H9 (cell line): Measurements from ENCODE around the gene RCAN3. TPM values are rescaled to one million over a fixed set of nuclear protein-coding genes. Genes with fewer than 3 reads are reported as not detected.

Source experiments
- DNase-seq: peaks from one replicate; pipeline ENCODE4 v3.0.0-alpha.2; 2017
- H2AFZ ChIP-seq: one replicate; pipeline ENCODE4 v1.6.1; 2013; ENCODE audit warnings: mild to moderate bottlenecking, low read length, control low read depth, moderate library complexity
- H2AK5ac ChIP-seq: 2 replicates; pipeline ENCODE4 v1.6.1; 2013; ENCODE audit warnings: low read length, control low read depth, mixed read lengths; ENCODE audit not compliant: insufficient read length
- H2BK120ac ChIP-seq: one replicate; pipeline ENCODE4 v1.6.1; 2013; ENCODE audit warnings: low read depth, mild to moderate bottlenecking, low read length, control low read depth, inconsistent platforms; ENCODE audit not compliant: poor library complexity, severe bottlenecking
- H2BK12ac ChIP-seq: 2 replicates; pipeline ENCODE4 v1.6.1; 2013; ENCODE audit warnings: low read length, control low read depth, mixed read lengths, low read depth; ENCODE audit not compliant: insufficient read length
- H2BK15ac ChIP-seq: 2 replicates; pipeline ENCODE4 v1.6.1; 2013; ENCODE audit warnings: low read depth, low read length, control low read depth
- H2BK20ac ChIP-seq: one replicate; pipeline ENCODE4 v1.6.1; 2013; ENCODE audit warnings: low read depth, mild to moderate bottlenecking, low read length, control low read depth, inconsistent platforms; ENCODE audit not compliant: poor library complexity, severe bottlenecking
- H2BK5ac ChIP-seq: 2 replicates; pipeline ENCODE4 v1.6.1; 2013; ENCODE audit warnings: low read length, control low read depth, mixed read lengths; ENCODE audit not compliant: insufficient read length
- H3K14ac ChIP-seq: 2 replicates; pipeline ENCODE4 v1.6.1; 2013; ENCODE audit warnings: low read length, control low read depth; ENCODE audit not compliant: insufficient read depth
- H3K18ac ChIP-seq: 2 replicates; pipeline ENCODE4 v1.6.1; 2013; ENCODE audit warnings: low read depth, mild to moderate bottlenecking, mixed read lengths, low read length, control low read depth; ENCODE audit not compliant: insufficient read length
- H3K23ac ChIP-seq: 2 replicates; pipeline ENCODE4 v1.6.1; 2013; ENCODE audit warnings: low read length, control low read depth, mixed read lengths, low read depth; ENCODE audit not compliant: insufficient read length
- H3K23me2 ChIP-seq: 2 replicates; pipeline ENCODE4 v1.6.1; 2013; ENCODE audit warnings: low read depth, mild to moderate bottlenecking, mixed read lengths, low read length, control low read depth; ENCODE audit not compliant: insufficient read length, poor library complexity, severe bottlenecking
- H3K27ac ChIP-seq: 2 replicates; pipeline ENCODE4 v1.5.1; 2013; ENCODE audit warnings: low read length, control low read depth, mixed read lengths, low read depth; ENCODE audit not compliant: insufficient read length
- H3K27me3 ChIP-seq: 2 replicates; pipeline ENCODE4 v1.6.1; 2013; ENCODE audit warnings: low read length, control low read depth, inconsistent platforms; ENCODE audit not compliant: insufficient read depth
- H3K4ac ChIP-seq: 2 replicates; pipeline ENCODE4 v1.6.1; 2013; ENCODE audit warnings: low read depth, mild to moderate bottlenecking, control low read depth, inconsistent platforms, low read length, moderate library complexity
- H3K4me1 ChIP-seq: 2 replicates; pipeline ENCODE4 v1.6.1; 2013; ENCODE audit warnings: low read length, control low read depth, inconsistent platforms; ENCODE audit not compliant: insufficient read depth
- H3K4me2 ChIP-seq: 2 replicates; pipeline ENCODE4 v1.6.1; 2013; ENCODE audit warnings: low read length, control low read depth, mixed read lengths; ENCODE audit not compliant: insufficient read length, insufficient read depth
- H3K56ac ChIP-seq: 2 replicates; pipeline ENCODE4 v1.6.1; 2013; ENCODE audit warnings: low read depth, mild to moderate bottlenecking, mixed read lengths, low read length, control low read depth; ENCODE audit not compliant: insufficient read length
- H3K79me1 ChIP-seq: 2 replicates; pipeline ENCODE4 v1.6.1; 2013; ENCODE audit warnings: low read depth, mild to moderate bottlenecking, moderate library complexity, low read length, control low read depth, inconsistent platforms; ENCODE audit not compliant: insufficient read depth, poor library complexity, severe bottlenecking
- H3K79me2 ChIP-seq: 2 replicates; pipeline ENCODE4 v1.6.1; 2013; ENCODE audit warnings: low read length, control low read depth, inconsistent platforms; ENCODE audit not compliant: insufficient read depth
- H3K9ac ChIP-seq: 2 replicates; pipeline ENCODE4 v1.6.1; 2013; ENCODE audit warnings: low read length, control low read depth, mixed read lengths; ENCODE audit not compliant: insufficient read length; ENCODE audit errors: extremely low read depth
- H3K9me3 ChIP-seq: one replicate; pipeline ENCODE4 v1.6.1; 2013; ENCODE audit warnings: low read depth, low read length, inconsistent platforms; ENCODE audit not compliant: control insufficient read depth
- H3T11ph ChIP-seq: one replicate; pipeline ENCODE4 v1.6.1; 2013; ENCODE audit warnings: mild to moderate bottlenecking, low read length, control low read depth, inconsistent platforms
- H4K20me1 ChIP-seq: one replicate; pipeline ENCODE4 v1.6.1; 2013; ENCODE audit not compliant: control insufficient read depth, insufficient read length, insufficient read depth
- H4K5ac ChIP-seq: 2 replicates; pipeline ENCODE4 v1.6.1; 2013; ENCODE audit warnings: low read depth, mild to moderate bottlenecking, mixed read lengths, low read length, control low read depth; ENCODE audit not compliant: insufficient read length
- H4K8ac ChIP-seq: replicated peaks from 2 replicates; pipeline ENCODE4 v1.6.1; 2013; ENCODE audit warnings: low read length, control low read depth, mixed read lengths, low read depth; ENCODE audit not compliant: insufficient read length
- H4K91ac ChIP-seq: 2 replicates; pipeline ENCODE4 v1.6.1; 2013; ENCODE audit warnings: low read depth, mild to moderate bottlenecking, moderate library complexity, mixed read lengths, low read length, control low read depth; ENCODE audit not compliant: insufficient read length
- H3K27ac Mint-ChIP-seq, 3 experiments: 2 replicates in 2 of 3; 3 replicates in 1 of 3; pipeline ENCODE4 v1.8.0; 2020 to 2021; ENCODE audit warnings: mixed read lengths in 3 of 3, mild to moderate bottlenecking in 1 of 3, moderate library complexity in 1 of 3
- H3K27me3 Mint-ChIP-seq: 2 replicates; pipeline ENCODE4 v1.8.0; 2021; ENCODE audit warnings: low read depth, mild to moderate bottlenecking, moderate library complexity, mixed read lengths
- H3K36me3 Mint-ChIP-seq, 3 experiments: 2 replicates in 2 of 3; 3 replicates in 1 of 3; pipeline ENCODE4 v1.8.0; 2020 to 2021; ENCODE audit warnings: low read depth in 3 of 3, mixed read lengths in 3 of 3; ENCODE audit not compliant: insufficient read depth in 1 of 3
- H3K4me1 Mint-ChIP-seq, 2 experiments: 2 replicates each; pipeline ENCODE4 v1.8.0; 2020; ENCODE audit warnings: mixed read lengths in 2 of 2
- H3K4me3 Mint-ChIP-seq, 2 experiments: 2 replicates in 1 of 2; 3 replicates in 1 of 2; pipeline ENCODE4 v1.8.0; 2020 to 2021; ENCODE audit warnings: mild to moderate bottlenecking in 2 of 2, mixed read lengths in 2 of 2, moderate library complexity in 1 of 2
- H3K9me3 Mint-ChIP-seq, 2 experiments: 2 replicates in 1 of 2; 3 replicates in 1 of 2; pipeline ENCODE4 v1.8.0; 2020; ENCODE audit warnings: mild to moderate bottlenecking in 2 of 2, mixed read lengths in 2 of 2, moderate library complexity in 1 of 2
- WGBS: extraction: QIAGEN DNeasy Blood & Tissue Kit; methylation state at CpG from one replicate; pipeline ENCODE4 v1.1.7; 2013; ENCODE audit warnings: missing lambda C conversion rate, low lambda C conversion rate, mixed read lengths; ENCODE audit not compliant: insufficient read length; ENCODE audit errors: extremely low coverage; 5-methylcytosine and 5-hydroxymethylcytosine counted together
- total RNA-seq: library from RNA; stranded (reverse); gene quantifications from 2 replicates; pipeline ENCODE4 v1.2.1, GENCODE V29; 2021
- TF ChIP-seq, protein P1 (sequence below): fragments of 200-600 bp; sonication (generic); conservative IDR thresholded peaks from 3 replicates; pipeline ENCODE4 v1.8.0; 2021; ENCODE audit warnings: antibody characterized with exemption, mild to moderate bottlenecking

RCAN3 gene
- total RNA-seq, 1 experiment from 2014 or later = 13.0 TPM

GRCh38 chr1:24452922-24453485 lies 49.6 kb upstream of the RCAN3 start:
- Mint-ChIP-seq H3K9me3 (no peaks in the 10 kb centered on the region), H3K4me1 (no peaks in the 10 kb centered on the region), H3K4me3 (no peak overlapping the region; a peak in 1 of 5 replicates), H3K27me3 (no peaks in the 10 kb centered on the region), H3K27ac (no peak overlapping the region), H3K36me3 (peaks cover 0 to 4% (median 4%) of the 10 kb centered on the region in 3 experiments; a peak in 1 of 7 replicates)
- Histone ChIP-seq H3K23ac (no peak overlapping the region), H3K56ac (no peak overlapping the region), H3K9ac (no peak overlapping the region), H2BK12ac (no peak overlapping the region), H4K20me1 (no peaks in the 10 kb centered on the region), H3K79me1 (no peaks in the 10 kb centered on the region), H2BK15ac (no peak overlapping the region), H3K79me2 (no peaks in the 10 kb centered on the region), H3K23me2 (no peaks in the 10 kb centered on the region), H3K27me3 (no peaks in the 10 kb centered on the region), H3T11ph (no peak overlapping the region), H2BK20ac (no peak overlapping the region), H3K9me3 (no peaks in the 10 kb centered on the region), H2AK5ac (no peak overlapping the region), H3K18ac (no peak overlapping the region), H4K91ac (no peak overlapping the region), H3K4me2 (no peak overlapping the region), H2AFZ (no peak overlapping the region), H2BK120ac (no peak overlapping the region), H4K8ac (no peak overlapping the region), H3K4me1 (no peaks in the 10 kb centered on the region), H4K5ac (no peak overlapping the region), H3K27ac (no peak overlapping the region), H3K4ac (no peak overlapping the region), H3K14ac (no peak overlapping the region), H2BK5ac (no peak overlapping the region)
- TF ChIP-seq, protein P1, sequence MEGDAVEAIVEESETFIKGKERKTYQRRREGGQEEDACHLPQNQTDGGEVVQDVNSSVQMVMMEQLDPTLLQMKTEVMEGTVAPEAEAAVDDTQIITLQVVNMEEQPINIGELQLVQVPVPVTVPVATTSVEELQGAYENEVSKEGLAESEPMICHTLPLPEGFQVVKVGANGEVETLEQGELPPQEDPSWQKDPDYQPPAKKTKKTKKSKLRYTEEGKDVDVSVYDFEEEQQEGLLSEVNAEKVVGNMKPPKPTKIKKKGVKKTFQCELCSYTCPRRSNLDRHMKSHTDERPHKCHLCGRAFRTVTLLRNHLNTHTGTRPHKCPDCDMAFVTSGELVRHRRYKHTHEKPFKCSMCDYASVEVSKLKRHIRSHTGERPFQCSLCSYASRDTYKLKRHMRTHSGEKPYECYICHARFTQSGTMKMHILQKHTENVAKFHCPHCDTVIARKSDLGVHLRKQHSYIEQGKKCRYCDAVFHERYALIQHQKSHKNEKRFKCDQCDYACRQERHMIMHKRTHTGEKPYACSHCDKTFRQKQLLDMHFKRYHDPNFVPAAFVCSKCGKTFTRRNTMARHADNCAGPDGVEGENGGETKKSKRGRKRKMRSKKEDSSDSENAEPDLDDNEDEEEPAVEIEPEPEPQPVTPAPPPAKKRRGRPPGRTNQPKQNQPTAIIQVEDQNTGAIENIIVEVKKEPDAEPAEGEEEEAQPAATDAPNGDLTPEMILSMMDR = no peak
- DNase-seq = no peak
- WGBS = no CpG with 5 or more reads among the region's 8 CpGs
